Caco-2 (cell line): ENCODE results near the gene FAAH. TPM values are rescaled to one million over a fixed set of nuclear protein-coding genes. Genes with fewer than 3 reads are reported as not detected.

Source experiments
- BruUV-seq: library from RNA; stranded (reverse); fragments of 400-500 nt; replicated peaks from 2 replicates; lab custom pipeline; 2021; lab: Mats Ljungman, UMichigan
- CTCF ChIA-PET: fragments of 300-600 bp; sonication (Branson Sonifier 250); formaldehyde crosslinking; loops from one replicate; lab custom pipeline; 2022; ENCODE audit warnings: antibody characterized with exemption; lab: Charles Lee
- POLR2A ChIA-PET: fragments of 300-600 bp; sonication (Branson Sonifier 250); formaldehyde crosslinking; loops from one replicate; lab custom pipeline; 2022; ENCODE audit warnings: antibody characterized with exemption; lab: Charles Lee
- DNase-seq, 2 experiments: peaks; one replicate each; pipeline versions ENCODE4 v3.0.0 to v3.0.0-alpha.2; 2020 to 2022
- H3K27me3 ChIP-seq: replicated peaks from 2 replicates; pipeline ENCODE4 v1.6.0; 2011; ENCODE audit warnings: low read length; ENCODE audit not compliant: control insufficient read depth, insufficient read depth
- H3K36me3 ChIP-seq: 2 replicates; pipeline ENCODE4 v1.5.1; 2011; ENCODE audit warnings: low read length; ENCODE audit not compliant: control insufficient read depth, insufficient read depth
- H3K4me1 ChIP-seq: fragments of 250-450 bp; sonication (Bioruptor Pico); 2 replicates; pipeline ENCODE4 v1.5.1; 2020; ENCODE audit warnings: mild to moderate bottlenecking
- H3K4me3 ChIP-seq: 2 replicates; pipeline ENCODE4 v1.5.1; 2011; ENCODE audit warnings: low read depth, mild to moderate bottlenecking, control low read depth, low read length
- H3K9me3 ChIP-seq: fragments of 250-450 bp; sonication (Bioruptor Pico); 2 replicates; pipeline ENCODE4 v1.5.1; 2020; ENCODE audit warnings: mild to moderate bottlenecking, moderate library complexity
- H3K27ac Mint-ChIP-seq: one replicate; pipeline ENCODE4 v1.8.0; 2022; ENCODE audit warnings: mixed read lengths; ENCODE audit not compliant: unreplicated experiment
- H3K27me3 Mint-ChIP-seq: one replicate; pipeline ENCODE4 v1.8.0; 2022; ENCODE audit warnings: mixed read lengths; ENCODE audit not compliant: insufficient read depth, unreplicated experiment
- H3K36me3 Mint-ChIP-seq: one replicate; pipeline ENCODE4 v1.8.0; 2022; ENCODE audit warnings: mild to moderate bottlenecking, mixed read lengths; ENCODE audit not compliant: insufficient read depth, unreplicated experiment
- H3K4me1 Mint-ChIP-seq: one replicate; pipeline ENCODE4 v1.8.0; 2022; ENCODE audit warnings: low read depth, mixed read lengths; ENCODE audit not compliant: unreplicated experiment
- H3K4me3 Mint-ChIP-seq: one replicate; pipeline ENCODE4 v1.8.0; 2022; ENCODE audit warnings: mild to moderate bottlenecking, moderate library complexity, mixed read lengths; ENCODE audit not compliant: unreplicated experiment
- H3K9me3 Mint-ChIP-seq: one replicate; pipeline ENCODE4 v1.8.0; 2022; ENCODE audit warnings: mixed read lengths; ENCODE audit not compliant: unreplicated experiment
- CTCF ChIP-seq, 2 experiments: fragments of 200-600 bp in 1 of 2; IDR thresholded peaks; 1 replicate in 1 of 2; 2 replicates in 1 of 2; pipeline versions ENCODE4 v1.5.1 to v1.8.0; 2011 to 2022; ENCODE audit warnings: antibody characterized with exemption in 1 of 2, control low read depth in 1 of 2, inconsistent platforms in 1 of 2, low read depth in 1 of 2, low read length in 1 of 2, mild to moderate bottlenecking in 1 of 2, moderate library complexity in 1 of 2; ENCODE audit not compliant: insufficient read depth in 1 of 2, severe bottlenecking in 1 of 2, unreplicated experiment in 1 of 2
- intact Hi-C: fragments of 100-400 bp; cut with micrococcal nuclease; formaldehyde crosslinking; loops from one replicate; pipeline ENCODE4 v1.10.0; 2022; ENCODE audit not compliant: unreplicated experiment
- total RNA-seq: library from RNA; stranded (reverse); gene quantifications from 2 replicates; pipeline ENCODE4 v1.2.3, GENCODE V29; 2022

The FAAH gene
- total RNA-seq, 1 experiment from 2014 or later: 29.1 TPM

GRCh38 chr1:46458190-46458589 is 64.1 kb downstream of the FAAH start:
- Mint-ChIP-seq H3K27me3 (peaks cover 29% of the 10 kb centered on the region), H3K4me1 (no peaks in the 10 kb centered on the region), H3K4me3 (no peak overlapping the region), H3K27ac (no peak overlapping the region), H3K9me3 (no peaks in the 10 kb centered on the region), H3K36me3 (no peaks in the 10 kb centered on the region)
- intact Hi-C loops: no loop called here
- no peaks in the 10 kb centered on the region for H3K4me1 ChIP-seq
- H3K27me3 ChIP-seq: no peaks in the 10 kb centered on the region
- DNase-seq: no peak
- no peaks in the 10 kb centered on the region for H3K9me3 ChIP-seq
- H3K4me3 ChIP-seq: no peak overlapping the region
- no peak for TF ChIP-seq CTCF (IDR thresholded peaks at IDR 0.05; ENCODE audit: insufficient read depth in 1 of 2, low read depth in 1 of 2, low read length in 1 of 2, severe bottlenecking in 1 of 2, unreplicated experiment in 1 of 2)
- ChIA-PET POLR2A (no interaction called here), CTCF (interaction anchor here (1.0 kb wide), 1 partner anchor 11 kb away, joined by 5 read pairs; no protein-coding TSS in a partner anchor)
- no TSS peak for BruUV-seq
- H3K36me3 ChIP-seq: no peaks in the 10 kb centered on the region

- Histone ChIP-seq H3K27me3 (no peaks in the 10 kb centered on the region), H3K4me1 (no peaks in the 10 kb centered on the region), H3K36me3 (no peaks in the 10 kb centered on the region), H3K4me3 (no peak overlapping the region), H3K9me3 (no peaks in the 10 kb centered on the region)
- TF ChIP-seq CTCF (IDR thresholded peaks at IDR 0.05; ENCODE audit: insufficient read depth in 1 of 2, low read depth in 1 of 2, low read length in 1 of 2, severe bottlenecking in 1 of 2, unreplicated experiment in 1 of 2): no peak
- peaks cover 30% of the 10 kb centered on the region for H3K27me3 Mint-ChIP-seq
- H3K4me1 Mint-ChIP-seq: no peaks in the 10 kb centered on the region
- DNase-seq: no peak
- BruUV-seq: no TSS peak
- H3K4me3 Mint-ChIP-seq: no peak overlapping the region
- no peaks in the 10 kb centered on the region for H3K36me3 Mint-ChIP-seq
- CTCF ChIA-PET: interaction anchor here (1.0 kb wide), 1 partner anchor 12 kb away, joined by 5 read pairs; no protein-coding TSS in a partner anchor
- no peaks in the 10 kb centered on the region for H3K9me3 Mint-ChIP-seq
- POLR2A ChIA-PET: no interaction called here
- H3K27ac Mint-ChIP-seq: no peak overlapping the region
- intact Hi-C loops: no loop called here
Measured at GRCh38 chr1:46458846-46459245, 64.7 kb downstream of the FAAH start.

GRCh38 chr1:46459315-46459714 is 65.2 kb downstream of the FAAH start:
- no peak overlapping the region for H3K27ac Mint-ChIP-seq
- H3K4me3 Mint-ChIP-seq: no peak overlapping the region
- no peak for TF ChIP-seq CTCF (IDR thresholded peaks at IDR 0.05; ENCODE audit: insufficient read depth in 1 of 2, low read depth in 1 of 2, low read length in 1 of 2, severe bottlenecking in 1 of 2, unreplicated experiment in 1 of 2)
- Histone ChIP-seq H3K9me3 (no peaks in the 10 kb centered on the region), H3K27me3 (no peaks in the 10 kb centered on the region), H3K36me3 (no peaks in the 10 kb centered on the region), H3K4me1 (no peaks in the 10 kb centered on the region), H3K4me3 (no peak overlapping the region)
- no peaks in the 10 kb centered on the region for H3K9me3 Mint-ChIP-seq
- ChIA-PET CTCF (interaction anchor here (1.0 kb wide), 1 partner anchor 12 kb away, joined by 5 read pairs; no protein-coding TSS in a partner anchor), POLR2A (no interaction called here)
- DNase-seq: no peak
- intact Hi-C loops: no loop called here
- no TSS peak for BruUV-seq
- H3K4me1 Mint-ChIP-seq: no peaks in the 10 kb centered on the region
- H3K27me3 Mint-ChIP-seq: peaks cover 31% of the 10 kb centered on the region
- no peaks in the 10 kb centered on the region for H3K36me3 Mint-ChIP-seq
